MCF 10A (cell line): ENCODE results near the gene PLPP3. TPM values are rescaled to one million over a fixed set of nuclear protein-coding genes. Genes with fewer than 3 reads are reported as not detected.

Experiments used
- BruUV-seq: library from RNA; stranded (reverse); fragments of 400-500 nt; replicated peaks from 2 replicates; lab custom pipeline; 2021; lab: Mats Ljungman, UMichigan
- CTCF ChIA-PET: fragments of 300-600 bp; sonication (Branson Sonifier 250); formaldehyde crosslinking; extraction: SDS; loops from one replicate; lab custom pipeline; 2021; ENCODE audit warnings: antibody characterized with exemption, inconsistent platforms; lab: Yijun Ruan, JAX
- POLR2A ChIA-PET: fragments of 300-600, 350-650 bp; sonication (Branson Sonifier 250); formaldehyde crosslinking; extraction: SDS; loops from one replicate; lab custom pipeline; 2020; ENCODE audit warnings: antibody characterized with exemption, inconsistent platforms; lab: Yijun Ruan, JAX
- DNase-seq: peaks from one replicate; pipeline ENCODE4 v3.0.0-alpha.2; 2018; ENCODE audit not compliant: unreplicated experiment
- H3K27ac Mint-ChIP-seq: one replicate; pipeline ENCODE4 v1.8.0; 2022; ENCODE audit warnings: mild to moderate bottlenecking, low read depth, mixed read lengths; ENCODE audit not compliant: unreplicated experiment
- H3K27me3 Mint-ChIP-seq: one replicate; pipeline ENCODE4 v1.8.0; 2022; ENCODE audit warnings: mixed read lengths; ENCODE audit not compliant: insufficient read depth, unreplicated experiment
- H3K36me3 Mint-ChIP-seq: one replicate; pipeline ENCODE4 v1.8.0; 2022; ENCODE audit warnings: mild to moderate bottlenecking, moderate library complexity, mixed read lengths; ENCODE audit not compliant: insufficient read depth, unreplicated experiment
- H3K4me1 Mint-ChIP-seq: one replicate; pipeline ENCODE4 v1.8.0; 2022; ENCODE audit warnings: mixed read lengths; ENCODE audit not compliant: insufficient read depth, unreplicated experiment
- H3K4me3 Mint-ChIP-seq: one replicate; pipeline ENCODE4 v1.8.0; 2022; ENCODE audit warnings: mild to moderate bottlenecking, moderate library complexity, mixed read lengths; ENCODE audit not compliant: unreplicated experiment
- H3K9me3 Mint-ChIP-seq: one replicate; pipeline ENCODE4 v1.8.0; 2022; ENCODE audit warnings: mixed read lengths; ENCODE audit not compliant: unreplicated experiment
- intact Hi-C: fragments of 100-400 bp; cut with micrococcal nuclease; formaldehyde crosslinking; loops from 2 replicates; pipeline ENCODE4 v1.14.1; 2022
- total RNA-seq: library from RNA; stranded (reverse); gene quantifications from 2 replicates; pipeline ENCODE4 v1.2.3, GENCODE V29; 2022
- TF ChIP-seq, protein P1 (sequence below): fragments of 200-600 bp; IDR thresholded peaks from one replicate; pipeline ENCODE4 v1.8.0; 2022; ENCODE audit warnings: antibody characterized with exemption, mild to moderate bottlenecking; ENCODE audit not compliant: unreplicated experiment

Gene PLPP3
- total RNA-seq, 1 experiment from 2014 or later: 0.84 TPM

DNA sequence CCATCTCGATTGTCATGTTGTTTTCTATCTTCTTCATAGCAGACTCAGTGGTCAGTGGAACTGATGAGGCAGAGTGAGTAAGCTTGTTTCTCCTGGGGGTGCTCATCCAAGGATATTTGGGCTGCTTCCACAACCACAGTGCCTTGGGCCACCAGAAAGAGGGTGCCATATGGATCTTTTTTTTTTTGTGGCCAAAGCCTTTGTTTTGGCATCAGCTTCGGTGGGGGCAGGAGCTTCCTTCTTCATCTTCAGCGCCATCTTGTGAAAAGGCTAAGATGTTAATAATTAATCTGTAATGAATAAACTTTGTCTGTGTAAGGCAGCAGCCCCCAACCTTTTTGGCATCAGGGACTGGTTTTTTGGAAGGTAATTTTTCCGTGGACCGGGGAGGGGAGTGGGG is 6.6 kb upstream of the PLPP3 start:
- intact Hi-C loops: loop anchor here (1.0 to 5.0 kb wide), 7 partner anchors 123 to 1446 kb away; no protein-coding TSS in a partner anchor
- Mint-ChIP-seq H3K4me3 (no peak overlapping the region), H3K27ac (no peak overlapping the region), H3K27me3 (no peaks in the 10 kb centered on the region), H3K36me3 (no peaks in the 10 kb centered on the region), H3K4me1 (no peaks in the 10 kb centered on the region), H3K9me3 (no peaks in the 10 kb centered on the region)
- no TSS peak for BruUV-seq
- POLR2A ChIA-PET: interaction anchor here (0.6 kb wide), 2 partner anchors 1083 to 1084 kb away, joined by 3 read pairs; no protein-coding TSS in a partner anchor
- TF ChIP-seq, protein P1, sequence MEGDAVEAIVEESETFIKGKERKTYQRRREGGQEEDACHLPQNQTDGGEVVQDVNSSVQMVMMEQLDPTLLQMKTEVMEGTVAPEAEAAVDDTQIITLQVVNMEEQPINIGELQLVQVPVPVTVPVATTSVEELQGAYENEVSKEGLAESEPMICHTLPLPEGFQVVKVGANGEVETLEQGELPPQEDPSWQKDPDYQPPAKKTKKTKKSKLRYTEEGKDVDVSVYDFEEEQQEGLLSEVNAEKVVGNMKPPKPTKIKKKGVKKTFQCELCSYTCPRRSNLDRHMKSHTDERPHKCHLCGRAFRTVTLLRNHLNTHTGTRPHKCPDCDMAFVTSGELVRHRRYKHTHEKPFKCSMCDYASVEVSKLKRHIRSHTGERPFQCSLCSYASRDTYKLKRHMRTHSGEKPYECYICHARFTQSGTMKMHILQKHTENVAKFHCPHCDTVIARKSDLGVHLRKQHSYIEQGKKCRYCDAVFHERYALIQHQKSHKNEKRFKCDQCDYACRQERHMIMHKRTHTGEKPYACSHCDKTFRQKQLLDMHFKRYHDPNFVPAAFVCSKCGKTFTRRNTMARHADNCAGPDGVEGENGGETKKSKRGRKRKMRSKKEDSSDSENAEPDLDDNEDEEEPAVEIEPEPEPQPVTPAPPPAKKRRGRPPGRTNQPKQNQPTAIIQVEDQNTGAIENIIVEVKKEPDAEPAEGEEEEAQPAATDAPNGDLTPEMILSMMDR: no peak
- CTCF ChIA-PET: interaction anchor here (0.6 to 4.6 kb wide), 25 partner anchors 8 to 1734 kb away, joined by 3 to 129 read pairs (median 5); no protein-coding TSS in a partner anchor
- no peak for DNase-seq

DNA sequence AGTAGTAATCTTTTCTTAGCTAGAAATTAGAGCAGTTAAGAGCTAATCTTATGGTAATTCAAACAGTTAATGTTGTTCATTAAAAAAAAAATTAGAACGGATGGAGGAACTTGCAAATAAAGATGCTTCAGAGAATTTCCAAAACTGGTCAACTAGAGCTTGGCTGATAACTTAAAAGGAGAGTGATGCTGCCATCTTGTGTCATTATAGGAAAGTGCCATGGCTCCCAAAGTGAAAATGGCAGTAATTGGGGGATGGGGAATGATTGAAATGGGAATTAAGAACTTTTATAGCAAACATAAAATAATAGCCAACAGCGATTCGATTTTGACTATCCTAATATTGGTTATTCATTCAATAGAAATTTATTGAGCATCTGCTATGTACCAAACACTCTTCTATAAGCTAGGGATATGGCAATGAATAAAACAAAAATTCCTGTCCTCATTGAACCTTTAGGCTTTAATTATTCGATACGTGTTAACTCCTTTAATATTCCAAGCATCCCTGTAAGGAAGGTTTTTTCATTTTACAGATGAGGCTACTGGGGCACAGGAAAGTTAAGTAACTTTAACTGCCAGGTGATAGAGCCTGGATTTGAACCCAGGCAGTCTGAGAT is 5.7 kb upstream of the PLPP3 start:
- no peak overlapping the region for H3K27ac Mint-ChIP-seq
- no peaks in the 10 kb centered on the region for H3K27me3 Mint-ChIP-seq
- H3K36me3 Mint-ChIP-seq: no peaks in the 10 kb centered on the region
- ChIA-PET POLR2A (interaction anchor here (0.7 to 0.9 kb wide), 2 partner anchors 1128 to 1299 kb away, joined by 3 read pairs; no protein-coding TSS in a partner anchor), CTCF (interaction anchor here (0.5 to 4.6 kb wide), 67 partner anchors 8 to 1674 kb away, joined by 3 to 129 read pairs (median 4); no protein-coding TSS in a partner anchor)
- DNase-seq: peak; percentile 71
- intact Hi-C loops: loop anchor here (1.0 to 5.0 kb wide), 7 partner anchors 124 to 1445 kb away; no protein-coding TSS in a partner anchor
- no peaks in the 10 kb centered on the region for H3K4me1 Mint-ChIP-seq
- no peaks in the 10 kb centered on the region for H3K9me3 Mint-ChIP-seq
- BruUV-seq: no TSS peak
- TF ChIP-seq, protein P1: peak; percentile 74
- H3K4me3 Mint-ChIP-seq: no peak overlapping the region

DNA sequence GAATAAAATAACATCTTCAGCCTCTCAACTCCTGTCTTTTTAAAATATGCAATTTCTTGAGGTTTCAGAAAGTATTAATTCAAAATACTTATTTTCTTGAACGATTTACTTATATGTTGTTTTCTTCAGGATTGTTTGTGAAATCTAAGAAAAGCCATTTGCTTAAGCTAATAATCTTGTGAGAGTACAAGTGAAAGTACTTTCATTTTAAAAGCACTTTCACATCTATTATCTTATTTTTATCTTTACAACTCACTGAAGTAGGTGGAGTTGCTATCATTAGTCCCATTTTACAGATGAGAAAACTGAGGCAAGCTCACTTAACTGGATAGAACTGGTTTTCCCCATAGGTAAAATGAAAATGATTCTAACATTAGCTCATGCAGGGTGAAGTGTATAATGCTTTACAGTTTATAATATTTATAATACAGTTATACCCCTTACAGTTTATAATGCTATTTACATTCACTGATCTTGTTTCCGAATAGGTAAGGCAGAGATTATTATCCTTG is 4.7 kb upstream of the PLPP3 start:
- BruUV-seq: no TSS peak
- no peaks in the 10 kb centered on the region for H3K4me1 Mint-ChIP-seq
- CTCF ChIA-PET: interaction anchor here (0.6 to 4.6 kb wide), 47 partner anchors 9 to 1574 kb away, joined by 3 to 129 read pairs (median 4); no protein-coding TSS in a partner anchor
- no peak for DNase-seq
- no peak overlapping the region for H3K4me3 Mint-ChIP-seq
- no peaks in the 10 kb centered on the region for H3K36me3 Mint-ChIP-seq
- POLR2A ChIA-PET: interaction anchor here (0.6 kb wide), 1 partner anchor 656 kb away, joined by 3 read pairs; no protein-coding TSS in a partner anchor
- intact Hi-C loops: loop anchor here (2.0 kb wide), 3 partner anchors 125 to 881 kb away; no protein-coding TSS in a partner anchor
- H3K27me3 Mint-ChIP-seq: no peaks in the 10 kb centered on the region
- H3K9me3 Mint-ChIP-seq: no peaks in the 10 kb centered on the region
- TF ChIP-seq, protein P1: no peak
- H3K27ac Mint-ChIP-seq: no peak overlapping the region

DNA sequence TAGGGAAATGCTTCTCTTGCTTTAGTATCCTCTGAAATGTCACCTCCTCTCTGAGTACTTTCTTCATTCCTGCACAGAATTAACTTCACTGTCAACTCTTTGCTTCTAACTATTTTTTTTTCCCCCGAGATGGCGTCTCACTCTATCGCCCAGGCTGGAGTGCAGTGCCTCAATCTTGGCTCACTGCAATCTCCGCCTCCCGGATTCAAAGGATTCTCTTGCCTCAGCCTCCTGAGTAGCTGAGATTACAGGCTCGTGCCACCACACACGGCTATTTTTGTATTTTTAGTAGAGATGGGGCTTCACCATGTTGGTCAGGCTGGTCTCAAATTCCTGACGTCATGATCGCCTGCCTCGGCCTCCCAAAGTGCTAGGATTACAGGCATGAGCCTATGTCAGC is 1.4 kb upstream of the PLPP3 start:
- H3K4me3 Mint-ChIP-seq: peak overlapping the region; percentile 2
- no TSS peak for BruUV-seq

More for the DNA sequence above, 1.4 kb upstream of the PLPP3 start:
- intact Hi-C loops: no loop called here
- CTCF ChIA-PET: interaction anchor here (0.6 to 3.2 kb wide), 8 partner anchors 25 to 1298 kb away, joined by 3 to 27 read pairs (median 4); no protein-coding TSS in a partner anchor
- TF ChIP-seq, protein P1: no peak
- Mint-ChIP-seq H3K27ac (no peak overlapping the region), H3K27me3 (no peaks in the 10 kb centered on the region), H3K4me1 (no peaks in the 10 kb centered on the region), H3K36me3 (no peaks in the 10 kb centered on the region), H3K9me3 (no peaks in the 10 kb centered on the region)
- POLR2A ChIA-PET: no interaction called here
- no peak for DNase-seq
